ENCODE data around the gene RGS13. TPM values are rescaled to one million over a fixed set of nuclear protein-coding genes. Genes with fewer than 3 reads are reported as not detected.

The RGS13 gene
- total and polyA plus RNA-seq, 2 donors (not counting 1 experiment from before 2014, with no cell fraction given) = 0.22 to 0.59 TPM

GRCh38 chr1:192696082-192696481 lies 60.1 kb downstream of the RGS13 start:
- H3K9me3 ChIP-seq (ENCODE audit: control extremely low read depth in 1 of 3, control insufficient read depth in 2 of 3, insufficient read depth in 1 of 3, low read length in 2 of 3) = peaks cover 0 to 4% (median 0%) of the 10 kb centered on the region in 3 donors
- WGBS (ENCODE audit: insufficient coverage) = no CpG with 5 or more reads among the region's 2 CpGs
- H4K20me1 ChIP-seq (ENCODE audit: control insufficient read depth, insufficient read depth, low read length, poor library complexity, severe bottlenecking) = no peaks in the 10 kb centered on the region
- DNase-seq (no peak), ATAC-seq (ENCODE audit: low read depth) (no peak)
- H3K36me3 ChIP-seq (replicated peaks in 1 of 2; ENCODE audit: control extremely low read depth in 1 of 2, control insufficient read depth in 1 of 2, extremely low read depth in 1 of 2, insufficient read depth in 2 of 2, low read length in 1 of 2) = no peaks in the 10 kb centered on the region
- no peak overlapping the region for H3K9ac ChIP-seq (ENCODE audit: low read length)
- no peaks in the 10 kb centered on the region for H3K4me1 ChIP-seq (ENCODE audit: control insufficient read depth in 2 of 2, insufficient read depth in 2 of 2, low read length in 2 of 2)
- H3K79me2 ChIP-seq (ENCODE audit: control insufficient read depth, insufficient read depth, low read length) = no peaks in the 10 kb centered on the region
- peaks cover 21% of the 10 kb centered on the region for H3K27me3 Mint-ChIP-seq
- no peak for TF ChIP-seq EZH2 (IDR thresholded peaks at IDR 0.05; ENCODE audit: borderline replicate concordance, insufficient read depth, low read depth, low read length, poor library complexity, severe bottlenecking)
- no peak for TF ChIP-seq CTCF (IDR thresholded peaks at IDR 0.05)
- no peak overlapping the region for H3K27ac ChIP-seq (ENCODE audit: low read length in 2 of 2)
- H3K4me1 Mint-ChIP-seq = no peaks in the 10 kb centered on the region
- H3K27me3 ChIP-seq (replicated peaks in 1 of 4; ENCODE audit: control extremely low read depth in 1 of 4, control insufficient read depth in 3 of 4, insufficient read depth in 4 of 4, low read length in 3 of 4) = no peaks in the 10 kb centered on the region
- no peak overlapping the region for H3K4me2 ChIP-seq (replicated peaks; ENCODE audit: low read depth, low read length, poor library complexity, severe bottlenecking)
- ChIA-PET CTCF (no interaction called here), POLR2A (no interaction called here)
- H3K9me3 Mint-ChIP-seq (ENCODE audit: insufficient read depth) = peaks cover 2% of the 10 kb centered on the region
- no peak overlapping the region for H3K4me3 ChIP-seq (ENCODE audit: control extremely low read depth in 1 of 5, extremely low read depth in 1 of 5, insufficient read depth in 1 of 5, low read depth in 2 of 5, low read length in 4 of 5)
- H3K4me3 Mint-ChIP-seq = no peak overlapping the region
- H3K27ac Mint-ChIP-seq = no peak overlapping the region
- no peak overlapping the region for H2AFZ ChIP-seq (ENCODE audit: insufficient read depth, low read depth, low read length, poor library complexity, severe bottlenecking)
- intact Hi-C loops (cut with micrococcal nuclease) = no loop called here

- H3K27ac ChIP-seq (ENCODE audit: low read length in 2 of 2) = no peak overlapping the region
- no peaks in the 10 kb centered on the region for H3K27me3 ChIP-seq (replicated peaks in 1 of 4; ENCODE audit: control extremely low read depth in 1 of 4, control insufficient read depth in 3 of 4, insufficient read depth in 4 of 4, low read length in 3 of 4)
- Mint-ChIP-seq H3K27ac (no peak overlapping the region), H3K4me1 (no peaks in the 10 kb centered on the region), H3K27me3 (peaks cover 14% of the 10 kb centered on the region), H3K9me3 (ENCODE audit: insufficient read depth) (no peaks in the 10 kb centered on the region), H3K4me3 (no peak overlapping the region)
- WGBS (ENCODE audit: insufficient coverage) = 100% methylated on average over 1 of the region's 2 CpGs
- no peak overlapping the region for H3K4me2 ChIP-seq (replicated peaks; ENCODE audit: low read depth, low read length, poor library complexity, severe bottlenecking)
- no peaks in the 10 kb centered on the region for H3K79me2 ChIP-seq (ENCODE audit: control insufficient read depth, insufficient read depth, low read length)
- CTCF ChIA-PET = interaction anchor here (0.6 to 0.7 kb wide), 2 partner anchors 452 to 1373 kb away, joined by 3 read pairs; no protein-coding TSS in a partner anchor
- no peak overlapping the region for H2AFZ ChIP-seq (ENCODE audit: insufficient read depth, low read depth, low read length, poor library complexity, severe bottlenecking)
- H3K9ac ChIP-seq (ENCODE audit: low read length) = no peak overlapping the region
- no peak overlapping the region for H3K4me3 ChIP-seq (ENCODE audit: control extremely low read depth in 1 of 5, extremely low read depth in 1 of 5, insufficient read depth in 1 of 5, low read depth in 2 of 5, low read length in 4 of 5)
- DNase-seq (no peak), ATAC-seq (ENCODE audit: low read depth) (no peak)
- H3K4me1 ChIP-seq (ENCODE audit: control insufficient read depth in 2 of 2, insufficient read depth in 2 of 2, low read length in 2 of 2) = no peaks in the 10 kb centered on the region
- H3K9me3 ChIP-seq (ENCODE audit: control extremely low read depth in 1 of 3, control insufficient read depth in 2 of 3, insufficient read depth in 1 of 3, low read length in 2 of 3) = peaks cover 0 to 4% (median 0%) of the 10 kb centered on the region in 3 donors
- intact Hi-C loops (cut with micrococcal nuclease) = no loop called here
- POLR2A ChIA-PET = no interaction called here
- no peak for TF ChIP-seq CTCF (IDR thresholded peaks at IDR 0.05)
- no peak for TF ChIP-seq EZH2 (IDR thresholded peaks at IDR 0.05; ENCODE audit: borderline replicate concordance, insufficient read depth, low read depth, low read length, poor library complexity, severe bottlenecking)
- no peaks in the 10 kb centered on the region for H3K36me3 ChIP-seq (replicated peaks in 1 of 2; ENCODE audit: control extremely low read depth in 1 of 2, control insufficient read depth in 1 of 2, extremely low read depth in 1 of 2, insufficient read depth in 2 of 2, low read length in 1 of 2)
- H4K20me1 ChIP-seq (ENCODE audit: control insufficient read depth, insufficient read depth, low read length, poor library complexity, severe bottlenecking) = no peaks in the 10 kb centered on the region
Measured at GRCh38 chr1:192697771-192698170, 61.8 kb downstream of the RGS13 start.

Data from B cell (primary cell).